Loucy (cell line): ENCODE data around the gene SAE1.

Experiments
- CTCF ChIP-seq: fragments of 200-600 bp; sonication (generic); conservative IDR thresholded peaks from 2 replicates; pipeline ENCODE4 v1.5.1; 2014; ENCODE audit warnings: mild to moderate bottlenecking, antibody characterized with exemption, low read length
- EZH2phosphoT487 ChIP-seq: fragments of 200-600 bp; IDR thresholded peaks from 2 replicates; pipeline ENCODE4 v1.6.1; 2018; ENCODE audit warnings: antibody characterized with exemption, mild to moderate bottlenecking, moderate library complexity, borderline replicate concordance

- TF ChIP-seq CTCF (no peak), EZH2phosphoT487 (no peak)
These were observed 11.1 kb downstream of the SAE1 start for GRCh38 chr19:47141695-47142094.
